HepG2 (cell line): Measurements from ENCODE around the gene MBNL3. TPM values are rescaled to one million over a fixed set of nuclear protein-coding genes. Genes with fewer than 3 reads are reported as not detected.
A peak's percentile ranks its signal among the peaks of the same experiment; 100 is the strongest.

Experiments
- ATAC-seq: fragments of 200-7000 bp; cut with Tn5 transposase; 3 replicates; pipeline ENCODE4 v1.9.1; 2020; ENCODE audit warnings: mild to moderate bottlenecking, moderate library complexity
- BruUV-seq: library from RNA; stranded (reverse); fragments of 400-500 nt; replicated peaks from 2 replicates; lab custom pipeline; 2021; lab: Mats Ljungman, UMichigan
- CTCF ChIA-PET: fragments of 300-600 bp; formaldehyde crosslinking; extraction: SDS; loops from one replicate; lab custom pipeline; 2021; ENCODE audit warnings: low total read pairs, inconsistent platforms, low intra/inter-chr PET ratio; lab: Yijun Ruan, JAX
- POLR2A ChIA-PET: fragments of 350-600 bp; sonication (Branson Sonifier 250); formaldehyde crosslinking; loops from one replicate; lab custom pipeline; 2020; ENCODE audit warnings: antibody characterized with exemption, inconsistent platforms; lab: Yijun Ruan, JAX
- DNase-seq: peaks from one replicate; pipeline ENCODE4 v3.0.0-alpha.2; 2015; ENCODE audit warnings: low spot score
- FAIRE-seq: peaks from 3 replicates; lab custom pipeline; 2011; peaks lifted over from hg19 to GRCh38; lab: Jason Lieb, UNC
- H2AFZ ChIP-seq: one replicate; pipeline ENCODE4 v1.6.1; 2011; ENCODE audit warnings: low read length, inconsistent platforms
- H3K27ac ChIP-seq: fragments of 300-600 bp; 3 replicates; pipeline ENCODE4 v1.8.0; 2011; ENCODE audit warnings: mixed run types, mild to moderate bottlenecking, mixed read lengths, low read length, inconsistent platforms; ENCODE audit not compliant: insufficient read depth; ENCODE audit errors: extremely low read length
- H3K27me3 ChIP-seq, 2 experiments: fragments of 200-600 bp in 1 of 2; 2 replicates in 1 of 2; 3 replicates in 1 of 2; pipeline versions ENCODE4 v1.6.0 to v1.8.0; 2011; ENCODE audit warnings: low read length in 2 of 2, mild to moderate bottlenecking in 2 of 2, moderate library complexity in 2 of 2, inconsistent platforms in 1 of 2; ENCODE audit not compliant: insufficient read depth in 2 of 2, control insufficient read depth in 1 of 2
- H3K36me3 ChIP-seq, 2 experiments: fragments of 200-600 bp in 1 of 2; replicated peaks in 1 of 2; 2 replicates in 1 of 2; 3 replicates in 1 of 2; pipeline versions ENCODE4 v1.5.1 to v1.8.0; 2011; ENCODE audit warnings: low read length in 2 of 2, inconsistent platforms in 1 of 2; ENCODE audit not compliant: insufficient read depth in 2 of 2, control insufficient read depth in 1 of 2
- H3K4me1 ChIP-seq: 2 replicates; pipeline ENCODE4 v1.5.1; 2012; ENCODE audit warnings: low read length, inconsistent platforms; ENCODE audit not compliant: insufficient read depth
- H3K4me2 ChIP-seq: 2 replicates; pipeline ENCODE4 v1.6.0; 2011; ENCODE audit warnings: low read depth, low read length, inconsistent platforms
- H3K4me3 ChIP-seq, 3 experiments: fragments of 200-600 bp in 1 of 3; sonication (generic), shearing (Covaris generic) in 1 of 3; replicated peaks in 1 of 3; 2 replicates each; pipeline ENCODE4 v1.5.1; 2011 to 2016; ENCODE audit warnings: low read length in 3 of 3, inconsistent platforms in 2 of 3, low read depth in 2 of 3, mild to moderate bottlenecking in 2 of 3, control low read depth in 1 of 3, mixed read lengths in 1 of 3; ENCODE audit not compliant: insufficient read depth in 1 of 3
- H3K79me2 ChIP-seq: one replicate; pipeline ENCODE4 v1.6.1; 2011; ENCODE audit warnings: low read length, inconsistent platforms; ENCODE audit not compliant: insufficient read depth
- H3K9ac ChIP-seq: 2 replicates; pipeline ENCODE4 v1.6.0; 2011; ENCODE audit warnings: mild to moderate bottlenecking, low read depth, low read length, inconsistent platforms; ENCODE audit not compliant: insufficient read depth
- H3K9me3 ChIP-seq: 2 replicates; pipeline ENCODE4 v1.5.1; 2012; ENCODE audit warnings: mild to moderate bottlenecking, low read length
- H4K20me1 ChIP-seq: 2 replicates; pipeline ENCODE4 v1.6.0; 2011; ENCODE audit warnings: inconsistent platforms, mild to moderate bottlenecking, low read length, moderate library complexity; ENCODE audit not compliant: insufficient read depth
- FOSL1 ChIP-seq: sonication (generic); formaldehyde crosslinking; IDR thresholded peaks from 2 replicates; pipeline ENCODE4 v1.9.0; 2021; ENCODE audit warnings: missing genetic modification reagents, borderline replicate concordance
- GZF1 ChIP-seq: sonication (generic); formaldehyde crosslinking; IDR thresholded peaks from 2 replicates; pipeline ENCODE4 v1.5.1; 2020; ENCODE audit warnings: mild to moderate bottlenecking, missing genetic modification reagents
- HNF4A ChIP-seq: sonication (generic); formaldehyde crosslinking; IDR thresholded peaks from 2 replicates; pipeline ENCODE4 v1.4.0; 2020; ENCODE audit warnings: missing genetic modification reagents
- HNRNPLL ChIP-seq: fragments of 200-400 bp; formaldehyde crosslinking; IDR thresholded peaks from 2 replicates; pipeline ENCODE4 v1.6.1; 2017; ENCODE audit warnings: mild to moderate bottlenecking, low read depth, low read length; ENCODE audit not compliant: poor library complexity, severe bottlenecking
- MTF1 ChIP-seq: sonication (generic); formaldehyde crosslinking; IDR thresholded peaks from 2 replicates; pipeline ENCODE4 v1.5.0; 2020; ENCODE audit warnings: missing genetic modification reagents
- NCOA2 ChIP-seq: sonication (generic); formaldehyde crosslinking; IDR thresholded peaks from 2 replicates; pipeline ENCODE4 v1.8.0; 2022; ENCODE audit warnings: inconsistent platforms
- NR2F6 ChIP-seq, 2 experiments: IDR thresholded peaks; 2 replicates each; pipeline ENCODE4 v1.6.1; 2016; ENCODE audit warnings: antibody characterized with exemption in 1 of 2, mild to moderate bottlenecking in 1 of 2
- RORA ChIP-seq: sonication (generic); formaldehyde crosslinking; IDR thresholded peaks from 2 replicates; pipeline ENCODE4 v1.5.0; 2020; ENCODE audit warnings: mild to moderate bottlenecking, missing genetic modification reagents, moderate library complexity
- SIX4 ChIP-seq: sonication (generic); formaldehyde crosslinking; IDR thresholded peaks from 2 replicates; pipeline ENCODE4 v1.4.0; 2020; ENCODE audit warnings: missing genetic modification reagents
- SOX6 ChIP-seq, 2 experiments: fragments of 450-650 bp in 1 of 2; sonication (generic) in 1 of 2; formaldehyde crosslinking in 1 of 2; IDR thresholded peaks; 2 replicates each; pipeline versions ENCODE4 v1.4.0 to v1.6.1; 2017 to 2020; ENCODE audit warnings: antibody characterized with exemption in 1 of 2, mild to moderate bottlenecking in 1 of 2, missing genetic modification reagents in 1 of 2
- ZBTB3 ChIP-seq: sonication (generic); formaldehyde crosslinking; IDR thresholded peaks from 2 replicates; pipeline ENCODE4 v1.4.0; 2020; ENCODE audit warnings: low read depth, mild to moderate bottlenecking, moderate library complexity, missing genetic modification reagents, borderline replicate concordance
- ZFP41 ChIP-seq: sonication (generic); formaldehyde crosslinking; IDR thresholded peaks from 2 replicates; pipeline ENCODE4 v1.4.0; 2020; ENCODE audit warnings: mild to moderate bottlenecking, missing genetic modification reagents, borderline replicate concordance
- ZFP90 ChIP-seq: sonication (generic); formaldehyde crosslinking; IDR thresholded peaks from 2 replicates; pipeline ENCODE4 v1.8.0; 2022; ENCODE audit warnings: missing genetic modification reagents, mild to moderate bottlenecking, inconsistent platforms, borderline replicate concordance
- WGBS: methylation state at CpG from one replicate; pipeline ENCODE4 v1.1.6; 2017; ENCODE audit warnings: low lambda C conversion rate; 5-methylcytosine and 5-hydroxymethylcytosine counted together
- in situ Hi-C: cut with HindIII; loops from 2 replicates; pipeline ENCODE4 v1.10.0; 2017; ENCODE audit warnings: low pct_unique_long_range_greater_than_20kb; ENCODE audit not compliant: extremely low pct_ligation_motif_present
- intact Hi-C: fragments of 100-400 bp; cut with micrococcal nuclease; formaldehyde crosslinking; loops from one replicate; pipeline ENCODE4 v1.10.0; 2022; ENCODE audit not compliant: unreplicated experiment
- polyA plus RNA-seq, 8 experiments: library from polyadenylated mRNA; depleted of rRNA in 3 of 8; stranded (reverse) in 7 of 8; unstranded in 1 of 8; fragments of >200 nt; fragmentation: Illumina TruSeq in 4 of 8; extraction: Trizol in 4 of 8; gene quantifications; 2 replicates each; pipeline versions ENCODE4 v1.2.1 to v1.2.3, GENCODE V29; 2011 to 2016; ENCODE audit warnings: low read depth in 4 of 8, missing spikeins in 1 of 8, mixed read lengths in 1 of 8; ENCODE audit not compliant: insufficient read depth in 1 of 8
- total RNA-seq, 5 experiments: library from RNA; depleted of rRNA; stranded (reverse); fragments of >200 nt; fragmentation: Illumina TruSeq; extraction: Trizol; gene quantifications; 2 replicates each; pipeline ENCODE4 v1.2.3, GENCODE V29; 2016; ENCODE audit warnings: low read depth in 1 of 5
- TF ChIP-seq, protein P1 (sequence below): sonication (generic); formaldehyde crosslinking; IDR thresholded peaks from 2 replicates; pipeline ENCODE4 v1.4.0; 2020; ENCODE audit warnings: missing genetic modification reagents
- TF ChIP-seq, protein P2 (sequence below): sonication (generic); formaldehyde crosslinking; IDR thresholded peaks from 2 replicates; pipeline ENCODE4 v1.4.0; 2020; ENCODE audit warnings: mild to moderate bottlenecking, missing genetic modification reagents
- TF ChIP-seq, protein P3 (sequence below): fragments of 450-650 bp; IDR thresholded peaks from 2 replicates; pipeline ENCODE4 v1.6.1; 2017
- TF ChIP-seq, protein P4 (sequence below): IDR thresholded peaks from 2 replicates; pipeline ENCODE4 v1.6.1; 2016; ENCODE audit warnings: low read depth

The MBNL3 gene
- total and polyA plus RNA-seq, 2 of the 13 experiments (the other 11 are each of a cell fraction or from before 2014, with no cell fraction given), result 155 to 257 TPM

DNA sequence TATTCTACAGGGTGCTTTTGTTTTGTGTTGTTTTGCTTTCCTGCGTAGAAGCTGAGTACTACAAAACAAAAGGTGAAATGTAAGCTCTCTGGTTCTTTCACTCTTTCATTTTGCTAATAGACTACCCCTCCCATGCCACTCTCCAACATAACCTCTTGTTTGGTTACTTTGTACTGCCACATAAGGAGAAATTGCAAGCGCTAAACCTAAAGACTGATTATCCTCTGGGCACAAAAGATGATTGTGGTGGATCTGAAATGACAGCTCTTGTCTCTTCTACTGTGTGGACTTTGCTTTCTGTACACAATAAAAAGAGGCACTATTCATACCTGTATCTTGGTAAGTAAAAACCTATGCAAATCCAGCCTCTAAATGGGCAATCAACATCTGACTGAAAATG lies 5.3 kb downstream of the MBNL3 start:
- ATAC-seq (peak; percentile 46), DNase-seq (peak; percentile 81), FAIRE-seq (peak; percentile 36)
- Histone ChIP-seq H2AFZ (no peak overlapping the region), H3K9ac (peak overlapping the region; percentile 43), H3K36me3 (no peaks in the 10 kb centered on the region), H3K4me1 (peaks cover 85% of the 10 kb centered on the region), H3K4me3 (peak overlapping the region in 2 of 3 experiments; percentile 43 to 44; a peak in 3 of 6 replicates), H3K9me3 (no peaks in the 10 kb centered on the region), H4K20me1 (no peaks in the 10 kb centered on the region), H3K27me3 (no peaks in the 10 kb centered on the region), H3K27ac (peak overlapping the region; percentile 94), H3K4me2 (peak overlapping the region; percentile 80), H3K79me2 (peaks cover 82% of the 10 kb centered on the region)
- ChIA-PET POLR2A (interaction anchor here (1.0 to 2.5 kb wide), 4 partner anchors 8 to 107 kb away, joined by 3 to 5 read pairs (median 3); no protein-coding TSS in a partner anchor), CTCF (no interaction called here)
- BruUV-seq, result no TSS peak
- intact Hi-C loops (loop anchor here (5.0 to 10.0 kb wide), 3 partner anchors 71 to 269 kb away; partner anchors contain the start of gene RAP2C), in situ Hi-C loops (loop anchor here (10.0 kb wide), 1 partner anchor 69 kb away; no protein-coding TSS in a partner anchor)
- 0% methylated on average over 2 of the region's 2 CpGs for WGBS
- TF ChIP-seq HNRNPLL, result no peak
- no peak for TF ChIP-seq FOSL1 (CRISPR knock-in tag)
- TF ChIP-seq GZF1 (CRISPR knock-in tag), result no peak
- 0 out of 2 replicates have a peak, but pooled peaks have one; percentile 12 for TF ChIP-seq SIX4
- TF ChIP-seq, protein P1, sequence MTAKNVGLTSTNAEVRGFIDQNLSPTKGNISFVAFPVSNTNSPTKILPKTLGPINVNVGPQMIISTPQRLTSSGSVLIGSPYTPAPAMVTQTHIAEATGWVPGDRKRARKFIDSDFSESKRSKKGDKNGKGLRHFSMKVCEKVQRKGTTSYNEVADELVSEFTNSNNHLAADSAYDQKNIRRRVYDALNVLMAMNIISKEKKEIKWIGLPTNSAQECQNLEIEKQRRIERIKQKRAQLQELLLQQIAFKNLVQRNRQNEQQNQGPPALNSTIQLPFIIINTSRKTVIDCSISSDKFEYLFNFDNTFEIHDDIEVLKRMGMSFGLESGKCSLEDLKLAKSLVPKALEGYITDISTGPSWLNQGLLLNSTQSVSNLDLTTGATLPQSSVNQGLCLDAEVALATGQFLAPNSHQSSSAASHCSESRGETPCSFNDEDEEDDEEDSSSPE, result no peak
- TF ChIP-seq MTF1 (CRISPR knock-in tag), result no peak
- no peak for TF ChIP-seq ZFP41 (CRISPR knock-in tag)
- TF ChIP-seq, protein P2, sequence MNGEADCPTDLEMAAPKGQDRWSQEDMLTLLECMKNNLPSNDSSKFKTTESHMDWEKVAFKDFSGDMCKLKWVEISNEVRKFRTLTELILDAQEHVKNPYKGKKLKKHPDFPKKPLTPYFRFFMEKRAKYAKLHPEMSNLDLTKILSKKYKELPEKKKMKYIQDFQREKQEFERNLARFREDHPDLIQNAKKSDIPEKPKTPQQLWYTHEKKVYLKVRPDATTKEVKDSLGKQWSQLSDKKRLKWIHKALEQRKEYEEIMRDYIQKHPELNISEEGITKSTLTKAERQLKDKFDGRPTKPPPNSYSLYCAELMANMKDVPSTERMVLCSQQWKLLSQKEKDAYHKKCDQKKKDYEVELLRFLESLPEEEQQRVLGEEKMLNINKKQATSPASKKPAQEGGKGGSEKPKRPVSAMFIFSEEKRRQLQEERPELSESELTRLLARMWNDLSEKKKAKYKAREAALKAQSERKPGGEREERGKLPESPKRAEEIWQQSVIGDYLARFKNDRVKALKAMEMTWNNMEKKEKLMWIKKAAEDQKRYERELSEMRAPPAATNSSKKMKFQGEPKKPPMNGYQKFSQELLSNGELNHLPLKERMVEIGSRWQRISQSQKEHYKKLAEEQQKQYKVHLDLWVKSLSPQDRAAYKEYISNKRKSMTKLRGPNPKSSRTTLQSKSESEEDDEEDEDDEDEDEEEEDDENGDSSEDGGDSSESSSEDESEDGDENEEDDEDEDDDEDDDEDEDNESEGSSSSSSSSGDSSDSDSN (CRISPR knock-in tag), result no peak
- TF ChIP-seq RORA (CRISPR knock-in tag), result no peak
- 0 out of 2 replicates have a peak, but pooled peaks have one; percentile 24 for TF ChIP-seq NCOA2 (CRISPR knock-in tag)
- 0 out of 2 replicates have a peak, but pooled peaks have one; percentile 19 for TF ChIP-seq NR2F6 (IDR thresholded peaks at IDR 0.05)
- TF ChIP-seq NR2F6 (CRISPR knock-in tag; IDR thresholded peaks at IDR 0.05), result peak; percentile 42; the same call in 1 of the 2 replicates
- TF ChIP-seq, protein P3, sequence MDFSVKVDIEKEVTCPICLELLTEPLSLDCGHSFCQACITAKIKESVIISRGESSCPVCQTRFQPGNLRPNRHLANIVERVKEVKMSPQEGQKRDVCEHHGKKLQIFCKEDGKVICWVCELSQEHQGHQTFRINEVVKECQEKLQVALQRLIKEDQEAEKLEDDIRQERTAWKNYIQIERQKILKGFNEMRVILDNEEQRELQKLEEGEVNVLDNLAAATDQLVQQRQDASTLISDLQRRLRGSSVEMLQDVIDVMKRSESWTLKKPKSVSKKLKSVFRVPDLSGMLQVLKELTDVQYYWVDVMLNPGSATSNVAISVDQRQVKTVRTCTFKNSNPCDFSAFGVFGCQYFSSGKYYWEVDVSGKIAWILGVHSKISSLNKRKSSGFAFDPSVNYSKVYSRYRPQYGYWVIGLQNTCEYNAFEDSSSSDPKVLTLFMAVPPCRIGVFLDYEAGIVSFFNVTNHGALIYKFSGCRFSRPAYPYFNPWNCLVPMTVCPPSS, result no peak
- TF ChIP-seq ZBTB3 (CRISPR knock-in tag), result no peak
- peak; percentile 67 for TF ChIP-seq HNF4A (CRISPR knock-in tag)
- TF ChIP-seq, protein P4, sequence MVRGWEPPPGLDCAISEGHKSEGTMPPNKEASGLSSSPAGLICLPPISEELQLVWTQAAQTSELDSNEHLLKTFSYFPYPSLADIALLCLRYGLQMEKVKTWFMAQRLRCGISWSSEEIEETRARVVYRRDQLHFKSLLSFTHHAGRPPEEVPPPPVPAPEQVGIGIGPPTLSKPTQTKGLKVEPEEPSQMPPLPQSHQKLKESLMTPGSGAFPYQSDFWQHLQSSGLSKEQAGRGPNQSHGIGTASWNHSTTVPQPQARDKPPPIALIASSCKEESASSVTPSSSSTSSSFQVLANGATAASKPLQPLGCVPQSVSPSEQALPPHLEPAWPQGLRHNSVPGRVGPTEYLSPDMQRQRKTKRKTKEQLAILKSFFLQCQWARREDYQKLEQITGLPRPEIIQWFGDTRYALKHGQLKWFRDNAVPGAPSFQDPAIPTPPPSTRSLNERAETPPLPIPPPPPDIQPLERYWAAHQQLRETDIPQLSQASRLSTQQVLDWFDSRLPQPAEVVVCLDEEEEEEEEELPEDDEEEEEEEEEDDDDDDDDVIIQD (CRISPR knock-in tag), result no peak
- no peak for TF ChIP-seq ZFP90 (CRISPR knock-in tag)
- TF ChIP-seq SOX6 (IDR thresholded peaks at IDR 0.05), result no peak
- peak; percentile 70 for TF ChIP-seq SOX6 (CRISPR knock-in tag; IDR thresholded peaks at IDR 0.05)
